ENCODE data around the gene RAB37.

The RAB37 gene

GRCh38 chr17:74728033-74728701, 8.9 kb upstream of the RAB37 start:
- TF ChIP-seq CTCF (IDR thresholded peaks at IDR 0.05; ENCODE audit: extremely low read depth, missing control alignments): no peak
- no peak for DNase-seq (ENCODE audit: low spot score)

GRCh38 chr17:74728702-74729075, 8.4 kb upstream of the RAB37 start:
- DNase-seq (ENCODE audit: low spot score): no peak
- no peak for TF ChIP-seq CTCF (IDR thresholded peaks at IDR 0.05; ENCODE audit: extremely low read depth, missing control alignments)

GRCh38 chr17:74729368-74729767, 7.7 kb upstream of the RAB37 start:
- DNase-seq (ENCODE audit: low spot score): no peak
- no peak for TF ChIP-seq CTCF (IDR thresholded peaks at IDR 0.05; ENCODE audit: extremely low read depth, missing control alignments)

- no peak for DNase-seq (ENCODE audit: low spot score)
- TF ChIP-seq CTCF (IDR thresholded peaks at IDR 0.05; ENCODE audit: extremely low read depth, missing control alignments): no peak
Measured at GRCh38 chr17:74729866-74730265, 7.2 kb upstream of the RAB37 start.

GRCh38 chr17:74730491-74731346, 6.3 kb upstream of the RAB37 start:
- no peak for TF ChIP-seq CTCF (IDR thresholded peaks at IDR 0.05; ENCODE audit: extremely low read depth, missing control alignments)
- DNase-seq (ENCODE audit: low spot score): no peak

- DNase-seq (ENCODE audit: low spot score): no peak
- TF ChIP-seq CTCF (IDR thresholded peaks at IDR 0.05; ENCODE audit: extremely low read depth, missing control alignments): no peak
Measured at GRCh38 chr17:74731347-74731605, 5.8 kb upstream of the RAB37 start.

GRCh38 chr17:74732042-74732867, 4.8 kb upstream of the RAB37 start:
- no peak for TF ChIP-seq CTCF (IDR thresholded peaks at IDR 0.05; ENCODE audit: extremely low read depth, missing control alignments)
- DNase-seq (ENCODE audit: low spot score): no peak
